Measurements from ENCODE around the gene TNFSF9.

TNFSF9 gene

DNA sequence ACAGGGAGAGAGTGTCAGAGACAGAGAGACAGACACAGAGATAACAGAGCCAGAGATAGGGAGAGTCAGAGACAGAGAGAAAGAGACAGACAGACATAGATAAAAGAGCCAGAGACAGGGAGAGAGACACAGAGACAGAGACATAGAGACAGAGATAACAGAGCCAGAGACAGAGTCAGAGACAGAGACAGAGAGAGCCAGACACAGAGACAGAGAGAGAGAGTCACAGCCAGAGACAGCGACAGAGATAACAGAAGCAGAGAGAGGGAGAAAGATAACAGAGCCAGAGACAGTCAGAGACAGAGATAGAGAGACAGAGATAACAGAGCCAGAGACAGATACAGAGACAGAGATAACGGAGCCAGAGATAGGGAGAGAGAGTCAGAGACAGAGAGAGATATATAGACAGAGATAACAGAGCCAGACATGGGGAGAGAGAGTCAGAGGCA lies 865 bp upstream of the TNFSF9 start:
- no peak overlapping the region for H3K27ac ChIP-seq
- TF ChIP-seq, protein P1, sequence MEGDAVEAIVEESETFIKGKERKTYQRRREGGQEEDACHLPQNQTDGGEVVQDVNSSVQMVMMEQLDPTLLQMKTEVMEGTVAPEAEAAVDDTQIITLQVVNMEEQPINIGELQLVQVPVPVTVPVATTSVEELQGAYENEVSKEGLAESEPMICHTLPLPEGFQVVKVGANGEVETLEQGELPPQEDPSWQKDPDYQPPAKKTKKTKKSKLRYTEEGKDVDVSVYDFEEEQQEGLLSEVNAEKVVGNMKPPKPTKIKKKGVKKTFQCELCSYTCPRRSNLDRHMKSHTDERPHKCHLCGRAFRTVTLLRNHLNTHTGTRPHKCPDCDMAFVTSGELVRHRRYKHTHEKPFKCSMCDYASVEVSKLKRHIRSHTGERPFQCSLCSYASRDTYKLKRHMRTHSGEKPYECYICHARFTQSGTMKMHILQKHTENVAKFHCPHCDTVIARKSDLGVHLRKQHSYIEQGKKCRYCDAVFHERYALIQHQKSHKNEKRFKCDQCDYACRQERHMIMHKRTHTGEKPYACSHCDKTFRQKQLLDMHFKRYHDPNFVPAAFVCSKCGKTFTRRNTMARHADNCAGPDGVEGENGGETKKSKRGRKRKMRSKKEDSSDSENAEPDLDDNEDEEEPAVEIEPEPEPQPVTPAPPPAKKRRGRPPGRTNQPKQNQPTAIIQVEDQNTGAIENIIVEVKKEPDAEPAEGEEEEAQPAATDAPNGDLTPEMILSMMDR (conservative IDR thresholded peaks at IDR 0.05): no peak

GRCh38 chr19:6531163-6531955 lies 533 bp downstream of the TNFSF9 start:
- H3K27ac ChIP-seq: peak overlapping the region; percentile 47; the same call in 1 of the 2 replicates
- TF ChIP-seq, protein P1 (conservative IDR thresholded peaks at IDR 0.05): no peak

DNA sequence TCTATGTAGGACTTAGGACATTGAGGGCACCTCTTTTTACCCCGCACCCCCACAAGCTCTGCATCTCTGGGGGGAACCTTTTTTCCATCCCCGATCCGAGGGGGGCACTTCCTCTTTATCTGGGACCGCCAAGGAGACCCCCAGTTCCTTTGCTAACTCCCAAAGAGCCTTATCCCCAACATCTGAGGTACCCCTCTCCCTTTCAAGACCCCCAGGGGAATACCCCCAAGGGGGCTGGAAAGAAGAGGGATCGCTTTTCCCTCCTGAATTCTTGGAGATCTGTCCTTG lies 1.1 kb downstream of the TNFSF9 start:
- H3K27ac ChIP-seq: no peak overlapping the region
- TF ChIP-seq, protein P1 (conservative IDR thresholded peaks at IDR 0.05): no peak

DNA sequence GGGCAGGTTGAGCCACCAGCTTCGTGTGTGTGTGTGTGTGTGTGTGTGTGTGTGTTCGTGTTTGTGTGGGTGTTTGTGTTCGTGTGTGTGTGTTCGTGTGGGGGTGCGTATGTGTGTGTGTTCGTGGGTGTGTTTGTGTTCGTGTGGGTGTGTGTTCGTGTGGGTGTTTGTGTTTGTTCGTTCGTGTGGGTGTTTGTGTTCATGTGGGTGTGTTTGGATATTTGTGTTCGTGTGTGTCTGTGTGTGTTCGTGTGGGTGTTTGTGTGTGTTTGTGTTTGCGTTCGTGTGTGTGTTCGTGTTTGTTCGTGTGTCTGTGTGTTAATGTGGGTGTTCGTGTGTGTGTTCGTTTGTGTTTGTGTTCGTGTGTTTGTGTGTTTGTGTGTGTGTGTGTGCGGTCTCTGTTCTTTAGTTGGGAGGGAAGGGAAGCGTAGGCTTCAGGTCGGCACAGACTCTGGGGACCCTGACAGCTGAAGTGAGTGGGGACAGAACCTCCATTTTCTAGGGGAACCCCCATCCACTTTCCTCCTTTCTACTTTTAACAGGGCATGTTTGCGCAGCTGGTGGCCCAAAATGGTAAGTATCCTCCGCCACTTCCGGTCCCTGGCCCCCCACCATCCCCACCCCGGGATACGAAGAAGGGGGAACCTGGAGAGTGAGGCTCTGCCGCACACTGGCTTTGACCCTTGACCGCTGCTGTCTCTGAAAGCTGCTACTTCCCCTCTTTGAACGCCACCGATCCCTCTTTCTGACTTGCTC lies 1.6 kb downstream of the TNFSF9 start:
- TF ChIP-seq, protein P1 (conservative IDR thresholded peaks at IDR 0.05): no peak
- no peak overlapping the region for H3K27ac ChIP-seq

- TF ChIP-seq, protein P1 (conservative IDR thresholded peaks at IDR 0.05): no peak
- H3K27ac ChIP-seq: no peak overlapping the region
Observed at GRCh38 chr19:6533000-6533328, 2.1 kb downstream of the TNFSF9 start.

GRCh38 chr19:6533746-6534418 lies 3.1 kb downstream of the TNFSF9 start:
- no peak overlapping the region for H3K27ac ChIP-seq
- TF ChIP-seq, protein P1 (conservative IDR thresholded peaks at IDR 0.05): no peak

- TF ChIP-seq, protein P1 (conservative IDR thresholded peaks at IDR 0.05): no peak
- no peak overlapping the region for H3K27ac ChIP-seq
Observed at GRCh38 chr19:6534451-6535093, 3.7 kb downstream of the TNFSF9 start.

Measured in VCaP (cell line).